A172 (cell line): ENCODE measurements around the gene HEBP1. TPM values are rescaled to one million over a fixed set of nuclear protein-coding genes. Genes with fewer than 3 reads are reported as not detected.

Source experiments
- DNase-seq: peaks from one replicate; pipeline ENCODE4 v3.0.0-alpha.2; 2015; ENCODE audit warnings: low spot score
- total RNA-seq: library from RNA; depleted of rRNA; stranded (reverse); fragments of >200 nt; shearing (Covaris generic); gene quantifications from 2 replicates; pipeline ENCODE4 v1.2.3, GENCODE V29; 2014

Gene HEBP1
- total RNA-seq, 1 experiment from 2014 or later: 7.1 TPM

- no peak for DNase-seq
Measured at GRCh38 chr12:13023811-13024530, 23.9 kb upstream of the HEBP1 start.

GRCh38 chr12:13022851-13023271 lies 22.8 kb upstream of the HEBP1 start:
- DNase-seq: no peak

- DNase-seq: no peak
Measured at GRCh38 chr12:13011098-13011497, 11.0 kb upstream of the HEBP1 start.

GRCh38 chr12:13008741-13009380 lies 8.8 kb upstream of the HEBP1 start:
- no peak for DNase-seq

- DNase-seq: no peak
Measured at GRCh38 chr12:13007496-13008233, 7.6 kb upstream of the HEBP1 start.

- no peak for DNase-seq
Measured at GRCh38 chr12:13005649-13006048, 5.6 kb upstream of the HEBP1 start.

- no peak for DNase-seq
Measured at GRCh38 chr12:13004986-13005385, 4.9 kb upstream of the HEBP1 start.

GRCh38 chr12:13004361-13004760 lies 4.3 kb upstream of the HEBP1 start:
- DNase-seq: no peak

- no peak for DNase-seq
Measured at GRCh38 chr12:13002301-13003097, 2.4 kb upstream of the HEBP1 start.

GRCh38 chr12:13001775-13002040 lies 1.6 kb upstream of the HEBP1 start:
- DNase-seq: no peak

- no peak for DNase-seq
Measured at GRCh38 chr12:13000925-13001774, 1.1 kb upstream of the HEBP1 start.

- peak; percentile 32 for DNase-seq
Measured at GRCh38 chr12:13000616-13000924, 505 bp upstream of the HEBP1 start.

- no peak for DNase-seq
Measured at GRCh38 chr12:12999271-12999958, 650 bp downstream of the HEBP1 start.

GRCh38 chr12:12998248-12998647 lies 1.8 kb downstream of the HEBP1 start:
- DNase-seq: no peak

- no peak for DNase-seq
Measured at GRCh38 chr12:12997734-12998133, 2.3 kb downstream of the HEBP1 start.

- no peak for DNase-seq
Measured at GRCh38 chr12:12997156-12997555, 2.9 kb downstream of the HEBP1 start.

GRCh38 chr12:12996209-12996608 lies 3.9 kb downstream of the HEBP1 start:
- DNase-seq: no peak

GRCh38 chr12:12995088-12995487 lies 5.0 kb downstream of the HEBP1 start:
- no peak for DNase-seq

GRCh38 chr12:12993367-12993766 lies 6.7 kb downstream of the HEBP1 start:
- no peak for DNase-seq

- DNase-seq: peak; percentile 64
Measured at GRCh38 chr12:12992418-12993130, 7.5 kb downstream of the HEBP1 start.
